Measurements from ENCODE around the gene TMEM108.
A peak's percentile ranks its signal among the peaks of the same experiment; 100 is the strongest.

Gene TMEM108

DNA sequence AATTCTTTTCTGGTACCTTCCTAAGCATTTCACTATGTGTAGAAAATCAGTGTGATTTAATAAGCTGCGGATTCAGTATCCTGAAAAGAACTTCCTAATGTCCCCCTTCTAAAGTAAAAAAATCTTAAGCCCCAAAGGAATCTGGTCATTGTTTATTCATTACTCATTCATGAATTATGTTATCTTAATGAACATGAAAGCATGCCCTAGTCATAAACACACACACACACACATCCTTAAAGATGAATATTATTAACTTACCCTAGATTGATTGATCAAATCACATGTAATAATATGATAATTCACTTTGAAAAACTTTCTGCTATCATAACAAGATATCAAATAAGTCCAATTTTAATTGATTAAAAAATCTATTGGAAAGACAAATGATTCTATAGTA is 265.2 kb downstream of the TMEM108 start:
- DNase-seq (ENCODE audit: low read depth, low spot score), result no peak
- no peak overlapping the region for H3K4me3 ChIP-seq (ENCODE audit: low read depth, low read length)
- TF ChIP-seq, protein P1, sequence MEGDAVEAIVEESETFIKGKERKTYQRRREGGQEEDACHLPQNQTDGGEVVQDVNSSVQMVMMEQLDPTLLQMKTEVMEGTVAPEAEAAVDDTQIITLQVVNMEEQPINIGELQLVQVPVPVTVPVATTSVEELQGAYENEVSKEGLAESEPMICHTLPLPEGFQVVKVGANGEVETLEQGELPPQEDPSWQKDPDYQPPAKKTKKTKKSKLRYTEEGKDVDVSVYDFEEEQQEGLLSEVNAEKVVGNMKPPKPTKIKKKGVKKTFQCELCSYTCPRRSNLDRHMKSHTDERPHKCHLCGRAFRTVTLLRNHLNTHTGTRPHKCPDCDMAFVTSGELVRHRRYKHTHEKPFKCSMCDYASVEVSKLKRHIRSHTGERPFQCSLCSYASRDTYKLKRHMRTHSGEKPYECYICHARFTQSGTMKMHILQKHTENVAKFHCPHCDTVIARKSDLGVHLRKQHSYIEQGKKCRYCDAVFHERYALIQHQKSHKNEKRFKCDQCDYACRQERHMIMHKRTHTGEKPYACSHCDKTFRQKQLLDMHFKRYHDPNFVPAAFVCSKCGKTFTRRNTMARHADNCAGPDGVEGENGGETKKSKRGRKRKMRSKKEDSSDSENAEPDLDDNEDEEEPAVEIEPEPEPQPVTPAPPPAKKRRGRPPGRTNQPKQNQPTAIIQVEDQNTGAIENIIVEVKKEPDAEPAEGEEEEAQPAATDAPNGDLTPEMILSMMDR (IDR thresholded peaks at IDR 0.05; ENCODE audit: low read depth, low read length), result no peak
- in situ Hi-C loops (cut with HindIII; ENCODE audit: low sequenced_read_pairs), result no loop called here

DNA sequence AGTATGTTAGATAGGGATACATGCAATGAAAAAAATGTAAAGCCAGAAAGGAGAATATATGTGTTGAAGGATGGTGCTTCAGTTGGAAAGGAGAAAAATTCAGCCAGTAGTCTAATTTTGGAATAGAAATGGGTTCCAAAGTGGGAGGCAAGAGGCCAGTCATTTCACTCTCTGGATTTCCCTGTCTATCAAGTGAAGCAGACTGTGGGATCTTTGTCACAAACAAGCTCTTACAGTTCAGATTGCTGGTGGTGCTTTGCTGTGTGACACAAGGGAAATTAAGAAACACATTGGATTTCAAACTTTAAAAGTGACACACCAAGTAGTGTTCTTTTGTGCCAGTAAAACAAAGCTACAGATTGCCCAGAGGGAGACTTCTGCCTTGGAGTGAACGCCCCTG is 279.7 kb downstream of the TMEM108 start:
- no peak for DNase-seq (ENCODE audit: low read depth, low spot score)
- no peak overlapping the region for H3K4me3 ChIP-seq (ENCODE audit: low read depth, low read length)
- TF ChIP-seq, protein P1 (IDR thresholded peaks at IDR 0.05; ENCODE audit: low read depth, low read length), result no peak

DNA sequence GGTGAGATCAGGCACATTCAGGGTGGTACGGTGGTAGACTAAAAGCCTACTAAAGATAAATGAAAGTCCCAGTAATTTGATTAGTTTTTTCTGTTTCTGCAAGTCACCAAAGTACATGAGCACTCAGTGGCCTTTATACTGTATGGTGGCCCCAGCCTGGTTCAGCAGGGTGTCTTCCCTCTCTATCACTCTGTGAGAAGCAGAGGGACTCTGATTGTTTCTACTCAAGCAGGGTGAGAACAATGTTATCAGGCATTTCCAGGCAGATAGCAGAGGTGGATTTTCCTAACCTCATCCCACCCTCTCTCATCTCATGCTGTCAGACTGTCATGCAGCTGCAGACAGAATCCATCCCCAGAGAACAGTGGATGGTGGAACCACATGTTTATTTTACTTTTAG is 290.2 kb downstream of the TMEM108 start:
- H3K4me3 ChIP-seq (ENCODE audit: low read depth, low read length), result no peak overlapping the region
- DNase-seq (ENCODE audit: low read depth, low spot score), result no peak
- TF ChIP-seq, protein P1 (IDR thresholded peaks at IDR 0.05; ENCODE audit: low read depth, low read length), result no peak
- in situ Hi-C loops (cut with HindIII; ENCODE audit: low sequenced_read_pairs), result no loop called here

More for the DNA sequence above, 279.7 kb downstream of the TMEM108 start:
- in situ Hi-C loops (cut with HindIII; ENCODE audit: low sequenced_read_pairs), result no loop called here

DNA sequence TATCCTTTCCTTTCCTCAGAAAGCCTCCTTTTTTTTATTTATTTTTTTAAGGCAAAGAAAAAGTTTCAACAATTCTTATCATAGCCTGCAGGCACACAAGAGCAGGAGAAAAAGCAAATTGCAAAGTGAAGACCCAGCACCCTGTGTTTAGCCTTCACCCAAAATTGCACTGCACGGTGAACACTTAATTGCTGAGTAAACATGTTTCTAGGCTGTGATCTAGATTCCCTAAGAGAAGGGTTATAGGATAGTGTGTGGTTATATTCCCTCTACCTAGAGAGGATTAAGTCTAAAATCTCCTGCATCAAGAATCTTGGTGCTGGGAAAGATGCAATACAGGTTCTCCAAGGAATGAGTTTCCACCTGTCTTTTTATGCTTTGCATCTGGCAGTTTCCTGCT is 291.4 kb downstream of the TMEM108 start:
- in situ Hi-C loops (cut with HindIII; ENCODE audit: low sequenced_read_pairs), result no loop called here
- no peak for DNase-seq (ENCODE audit: low read depth, low spot score)
- TF ChIP-seq, protein P1 (IDR thresholded peaks at IDR 0.05; ENCODE audit: low read depth, low read length), result no peak
- no peak overlapping the region for H3K4me3 ChIP-seq (ENCODE audit: low read depth, low read length)

DNA sequence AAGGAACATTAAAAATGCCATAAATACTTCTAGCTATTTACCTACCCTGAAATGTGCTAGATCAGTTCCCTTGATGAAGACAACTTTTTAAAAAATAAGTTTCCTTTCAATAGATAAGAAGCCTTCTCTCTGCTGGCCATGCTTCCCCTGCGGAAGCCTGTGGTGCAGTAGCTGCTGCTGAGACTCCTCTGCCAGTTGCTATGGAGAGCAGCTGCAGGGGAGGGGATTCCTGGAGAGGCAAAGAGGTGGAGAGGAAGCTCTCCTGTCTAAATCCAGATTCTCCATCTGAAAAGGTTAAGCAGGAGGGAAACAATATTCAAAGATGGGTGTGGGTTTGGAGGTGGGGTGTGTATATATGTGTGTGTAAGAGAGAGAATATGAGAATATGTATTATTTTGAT is 291.9 kb downstream of the TMEM108 start:
- TF ChIP-seq, protein P1 (IDR thresholded peaks at IDR 0.05; ENCODE audit: low read depth, low read length), result no peak
- H3K4me3 ChIP-seq (ENCODE audit: low read depth, low read length), result no peak overlapping the region
- in situ Hi-C loops (cut with HindIII; ENCODE audit: low sequenced_read_pairs), result no loop called here
- peak; percentile 17 for DNase-seq (ENCODE audit: low read depth, low spot score)

DNA sequence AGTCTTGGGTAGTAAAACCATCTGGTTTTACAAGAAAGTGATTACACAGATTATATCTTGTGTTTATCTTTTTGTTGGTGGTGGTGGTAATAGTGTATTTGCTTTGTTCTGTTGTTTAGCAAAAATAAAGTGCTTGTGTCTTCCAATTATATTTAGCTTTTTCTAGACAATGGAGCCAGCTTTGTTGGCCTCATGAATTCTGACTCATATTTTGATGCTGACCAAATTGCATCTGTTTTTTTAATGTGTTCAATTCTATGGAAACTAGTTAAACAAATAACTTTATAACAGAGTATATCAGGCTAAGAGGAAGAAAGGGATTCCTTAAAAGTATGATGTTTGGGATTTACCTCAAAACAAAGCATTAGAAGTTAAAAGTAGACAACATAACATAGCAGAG is 292.3 kb downstream of the TMEM108 start:
- H3K4me3 ChIP-seq (ENCODE audit: low read depth, low read length), result no peak overlapping the region
- in situ Hi-C loops (cut with HindIII; ENCODE audit: low sequenced_read_pairs), result no loop called here
- no peak for DNase-seq (ENCODE audit: low read depth, low spot score)
- TF ChIP-seq, protein P1 (IDR thresholded peaks at IDR 0.05; ENCODE audit: low read depth, low read length), result no peak

DNA sequence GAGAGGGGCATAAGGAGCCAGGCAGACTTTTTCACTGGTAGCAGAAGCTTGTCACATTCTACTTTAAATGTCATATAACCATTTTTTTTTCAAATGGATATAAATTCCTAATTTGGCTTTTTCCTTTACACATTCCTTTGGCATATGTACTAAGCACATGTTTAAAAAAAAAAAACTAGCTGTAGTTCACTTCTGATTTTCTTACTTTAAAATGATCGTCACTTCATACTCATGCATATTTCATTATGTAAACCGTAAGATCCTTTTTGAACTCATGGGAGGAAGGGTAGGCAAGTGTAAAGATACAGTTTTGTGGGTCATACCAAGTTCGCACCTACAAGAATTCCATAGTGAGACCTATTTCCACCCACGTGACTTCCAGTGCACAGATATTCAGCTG is 316.5 kb downstream of the TMEM108 start:
- H3K4me3 ChIP-seq (ENCODE audit: low read depth, low read length), result no peak overlapping the region
- no peak for DNase-seq (ENCODE audit: low read depth, low spot score)
- TF ChIP-seq, protein P1 (IDR thresholded peaks at IDR 0.05; ENCODE audit: low read depth, low read length), result no peak
- in situ Hi-C loops (cut with HindIII; ENCODE audit: low sequenced_read_pairs), result no loop called here

All from astrocyte of the spinal cord (primary cell).